Esophagus squamous epithelium (tissue), 4 donors: ENCODE data around the gene HMCN2.

Experiments used
- CTCF ChIP-seq, 6 experiments: fragments of 450-650 bp in 4 of 6; fragments of 200-600 bp in 2 of 6; sonication (generic) in 2 of 6; IDR thresholded peaks; one replicate each; pipeline ENCODE4 v1.5.1; 2016 to 2019; ENCODE audit warnings: antibody characterized with exemption in 6 of 6, mild to moderate bottlenecking in 4 of 6, moderate library complexity in 4 of 6
- POLR2A ChIP-seq, 4 donors: fragments of 450-650 bp; IDR thresholded peaks; one replicate each; pipeline ENCODE4 v1.6.1; 2017; ENCODE audit warnings: antibody characterized with exemption in 4 of 4, mild to moderate bottlenecking in 4 of 4, moderate library complexity in 3 of 4

- TF ChIP-seq POLR2A (IDR thresholded peaks at IDR 0.05): no peak
- TF ChIP-seq CTCF (IDR thresholded peaks at IDR 0.05): no peak
Observed at GRCh38 chr9:130447193-130447816, 181.7 kb downstream of the HMCN2 start.
